LNCAP (cell line): ENCODE data around the gene SLC16A2.

Source experiments
- CTCF ChIP-seq: fragments of 450-650 bp; IDR thresholded peaks from 2 replicates; pipeline ENCODE4 v1.5.1; 2017; ENCODE audit warnings: mild to moderate bottlenecking

The SLC16A2 gene

GRCh38 chrX:74498924-74499323 lies 77.6 kb downstream of the SLC16A2 start:
- TF ChIP-seq CTCF: no peak

GRCh38 chrX:74500067-74500466 lies 78.8 kb downstream of the SLC16A2 start:
- TF ChIP-seq CTCF: no peak

- no peak for TF ChIP-seq CTCF
Observed at GRCh38 chrX:74500555-74500954, 79.3 kb downstream of the SLC16A2 start.

GRCh38 chrX:74505437-74505836 lies 84.1 kb downstream of the SLC16A2 start:
- no peak for TF ChIP-seq CTCF

GRCh38 chrX:74506317-74507115 lies 85.2 kb downstream of the SLC16A2 start:
- TF ChIP-seq CTCF: no peak

- no peak for TF ChIP-seq CTCF
Observed at GRCh38 chrX:74507191-74507590, 85.9 kb downstream of the SLC16A2 start.

GRCh38 chrX:74509989-74510388 lies 88.7 kb downstream of the SLC16A2 start:
- no peak for TF ChIP-seq CTCF

GRCh38 chrX:74510401-74510800 lies 89.1 kb downstream of the SLC16A2 start:
- TF ChIP-seq CTCF: no peak
